PC-3 (cell line): ENCODE data around the gene PDE3B. TPM values are rescaled to one million over a fixed set of nuclear protein-coding genes. Genes with fewer than 3 reads are reported as not detected.

ENCODE experiments used
- ATAC-seq: fragments of 200-7000 bp; cut with Tn5 transposase; 2 replicates; pipeline ENCODE4 v1.9.1; 2020; ENCODE audit warnings: mild to moderate bottlenecking, moderate library complexity
- BruUV-seq: library from RNA; stranded (reverse); fragments of 400-500 nt; replicated peaks from 2 replicates; lab custom pipeline; 2021; lab: Mats Ljungman, UMichigan
- CTCF ChIA-PET: fragments of 300-600 bp; sonication (Branson Sonifier 250); formaldehyde crosslinking; loops from one replicate; lab custom pipeline; 2022; ENCODE audit warnings: antibody characterized with exemption; lab: Charles Lee
- POLR2A ChIA-PET: fragments of 300-600 bp; sonication (Branson Sonifier 250); formaldehyde crosslinking; loops from one replicate; lab custom pipeline; 2022; ENCODE audit warnings: antibody characterized with exemption; ENCODE audit not compliant: unreplicated experiment; lab: Charles Lee
- DNase-seq: peaks from one replicate; pipeline ENCODE4 v3.0.0-alpha.2; 2015
- H2AFZ ChIP-seq: fragments of 300-600 bp; sonication (generic); 2 replicates; pipeline ENCODE4 v1.6.0; 2016; ENCODE audit warnings: antibody characterized with exemption, low read length
- H3F3A ChIP-seq: fragments of 300-600 bp; sonication (generic); one replicate; pipeline ENCODE4 v1.6.0; 2017; ENCODE audit warnings: antibody characterized with exemption, low read length, control low read depth, mild to moderate bottlenecking; ENCODE audit not compliant: unreplicated experiment
- H3K27ac ChIP-seq: fragments of 300-600 bp; sonication (generic); 2 replicates; pipeline ENCODE4 v1.5.1; 2016; ENCODE audit warnings: mild to moderate bottlenecking, low read length
- H3K27me3 ChIP-seq: fragments of 300-600 bp; sonication (generic); 2 replicates; pipeline ENCODE4 v1.6.1; 2016; ENCODE audit warnings: low read length, mixed read lengths
- H3K36me3 ChIP-seq: fragments of 300-600 bp; sonication (generic); 2 replicates; pipeline ENCODE4 v1.6.1; 2016; ENCODE audit warnings: low read depth, mixed run types, low read length, mixed read lengths
- H3K4me1 ChIP-seq: fragments of 300-600 bp; sonication (generic); 2 replicates; pipeline ENCODE4 v1.5.1; 2016; ENCODE audit warnings: low read length; ENCODE audit not compliant: insufficient read depth
- H3K4me2 ChIP-seq: fragments of 300-600 bp; sonication (generic); 2 replicates; pipeline ENCODE4 v1.6.0; 2016; ENCODE audit warnings: low read length
- H3K4me3 ChIP-seq: fragments of 300-600 bp; sonication (generic); 2 replicates; pipeline ENCODE4 v1.5.1; 2016; ENCODE audit warnings: mild to moderate bottlenecking, low read length, mixed read lengths
- H3K79me2 ChIP-seq: fragments of 300-600 bp; sonication (generic); 2 replicates; pipeline ENCODE4 v1.6.1; 2017; ENCODE audit warnings: low read length, mixed read lengths
- H3K9ac ChIP-seq: fragments of 300-600 bp; sonication (generic); 2 replicates; pipeline ENCODE4 v1.6.0; 2016; ENCODE audit warnings: mild to moderate bottlenecking, low read length
- H3K9me2 ChIP-seq: fragments of 300-600 bp; sonication (generic); replicated peaks from 2 replicates; pipeline ENCODE4 v1.6.1; 2016; ENCODE audit warnings: mixed run types, low read length, mixed read lengths
- H3K9me3 ChIP-seq: fragments of 300-600 bp; sonication (generic); 2 replicates; pipeline ENCODE4 v1.6.1; 2016; ENCODE audit warnings: low read length, mixed read lengths
- H4K20me1 ChIP-seq: fragments of 300-600 bp; sonication (generic); 2 replicates; pipeline ENCODE4 v1.6.1; 2016; ENCODE audit warnings: low read length, mixed read lengths
- EZH2 ChIP-seq: fragments of 300-600 bp; sonication (generic); IDR thresholded peaks from one replicate; pipeline ENCODE4 v1.6.1; 2017; ENCODE audit warnings: antibody characterized with exemption, mild to moderate bottlenecking, low read length; ENCODE audit not compliant: unreplicated experiment
- EZH2phosphoT487 ChIP-seq: fragments of 300-600 bp; sonication (generic); IDR thresholded peaks from 2 replicates; pipeline ENCODE4 v1.6.1; 2018; ENCODE audit warnings: mild to moderate bottlenecking, antibody characterized with exemption, low read length, borderline replicate concordance
- intact Hi-C: fragments of 100-400 bp; cut with micrococcal nuclease; formaldehyde crosslinking; loops from 2 replicates; pipeline ENCODE4 v1.9.0; 2023
- total RNA-seq: library from RNA; depleted of rRNA; stranded (reverse); fragments of >200 nt; gene quantifications from 2 replicates; pipeline ENCODE4 v1.2.3, GENCODE V29; 2014
- TF ChIP-seq, protein P1 (sequence below): fragments of 300-600 bp; sonication (generic); conservative IDR thresholded peaks from 2 replicates; pipeline ENCODE4 v1.5.1; 2017; ENCODE audit warnings: antibody characterized with exemption, low read depth, mild to moderate bottlenecking, low read length

Gene PDE3B
- total RNA-seq, 1 experiment from 2014 or later = 0.11 TPM

DNA sequence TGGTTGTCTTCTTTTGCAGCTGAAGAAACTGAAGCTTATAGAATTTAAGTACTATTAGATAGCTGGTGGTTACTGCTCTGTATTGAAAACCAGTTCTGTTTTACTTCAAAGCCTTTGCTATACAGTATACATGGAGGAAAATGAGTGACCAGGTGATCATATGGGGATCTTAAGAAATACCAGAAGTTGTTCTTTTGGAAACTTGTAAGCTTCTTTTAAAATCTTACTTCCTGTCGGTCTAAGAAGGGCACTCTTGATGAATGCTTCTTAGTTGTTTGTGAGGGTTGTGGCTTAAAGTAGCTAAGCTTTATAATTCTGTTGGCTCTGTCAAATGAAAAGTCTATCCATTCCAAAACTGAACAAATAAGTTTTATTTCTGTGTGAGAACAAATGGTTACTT, 55.2 kb downstream of the PDE3B start:
- no peak overlapping the region for H2AFZ ChIP-seq
- no peaks in the 10 kb centered on the region for H3K9me3 ChIP-seq
- BruUV-seq = no TSS peak
- H3K27me3 ChIP-seq = peaks cover 16% of the 10 kb centered on the region; the same call in 1 of the 2 replicates
- DNase-seq = no peak
- no peak overlapping the region for H3K27ac ChIP-seq
- intact Hi-C loops = no loop called here
- no peaks in the 10 kb centered on the region for H3K36me3 ChIP-seq
- ATAC-seq = no peak
- POLR2A ChIA-PET = no interaction called here
- no peaks in the 10 kb centered on the region for H3K9me2 ChIP-seq
- H3K4me3 ChIP-seq = no peak overlapping the region
- no peaks in the 10 kb centered on the region for H3K79me2 ChIP-seq
- H3K9ac ChIP-seq = no peak overlapping the region
- H3K4me2 ChIP-seq = no peak overlapping the region
- CTCF ChIA-PET = no interaction called here
- H3K4me1 ChIP-seq = no peaks in the 10 kb centered on the region
- TF ChIP-seq EZH2 (no peak), EZH2phosphoT487 (no peak)
- TF ChIP-seq, protein P1, sequence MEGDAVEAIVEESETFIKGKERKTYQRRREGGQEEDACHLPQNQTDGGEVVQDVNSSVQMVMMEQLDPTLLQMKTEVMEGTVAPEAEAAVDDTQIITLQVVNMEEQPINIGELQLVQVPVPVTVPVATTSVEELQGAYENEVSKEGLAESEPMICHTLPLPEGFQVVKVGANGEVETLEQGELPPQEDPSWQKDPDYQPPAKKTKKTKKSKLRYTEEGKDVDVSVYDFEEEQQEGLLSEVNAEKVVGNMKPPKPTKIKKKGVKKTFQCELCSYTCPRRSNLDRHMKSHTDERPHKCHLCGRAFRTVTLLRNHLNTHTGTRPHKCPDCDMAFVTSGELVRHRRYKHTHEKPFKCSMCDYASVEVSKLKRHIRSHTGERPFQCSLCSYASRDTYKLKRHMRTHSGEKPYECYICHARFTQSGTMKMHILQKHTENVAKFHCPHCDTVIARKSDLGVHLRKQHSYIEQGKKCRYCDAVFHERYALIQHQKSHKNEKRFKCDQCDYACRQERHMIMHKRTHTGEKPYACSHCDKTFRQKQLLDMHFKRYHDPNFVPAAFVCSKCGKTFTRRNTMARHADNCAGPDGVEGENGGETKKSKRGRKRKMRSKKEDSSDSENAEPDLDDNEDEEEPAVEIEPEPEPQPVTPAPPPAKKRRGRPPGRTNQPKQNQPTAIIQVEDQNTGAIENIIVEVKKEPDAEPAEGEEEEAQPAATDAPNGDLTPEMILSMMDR = no peak
- H4K20me1 ChIP-seq = no peaks in the 10 kb centered on the region
- H3F3A ChIP-seq = no peaks in the 10 kb centered on the region

DNA sequence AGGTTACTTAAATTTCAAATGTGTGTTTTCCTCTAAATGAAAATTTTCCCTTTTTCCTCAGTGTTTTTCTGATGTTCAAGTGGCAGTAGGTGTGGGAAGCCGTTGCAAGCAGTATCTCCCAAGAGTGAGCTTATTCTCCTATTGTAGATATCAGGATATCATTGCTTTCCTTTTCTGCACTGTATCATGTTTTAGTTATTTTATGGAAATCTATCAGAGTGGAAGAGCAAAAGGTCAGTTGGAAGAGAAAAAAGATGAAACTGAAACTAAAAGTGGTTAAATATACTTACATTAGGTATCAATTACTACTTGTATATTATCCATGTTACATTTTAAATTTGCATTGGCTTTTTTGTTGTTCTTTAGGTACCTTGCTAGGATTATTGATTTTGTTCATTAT, 57.0 kb downstream of the PDE3B start:
- no peaks in the 10 kb centered on the region for H4K20me1 ChIP-seq
- H3K36me3 ChIP-seq = no peaks in the 10 kb centered on the region
- intact Hi-C loops = no loop called here
- no peak overlapping the region for H2AFZ ChIP-seq
- H3K4me1 ChIP-seq = no peaks in the 10 kb centered on the region
- ChIA-PET CTCF (no interaction called here), POLR2A (no interaction called here)
- BruUV-seq = no TSS peak
- TF ChIP-seq EZH2phosphoT487 (no peak), EZH2 (no peak)
- no peak overlapping the region for H3K4me3 ChIP-seq
- DNase-seq = no peak
- ATAC-seq = no peak
- no peaks in the 10 kb centered on the region for H3K79me2 ChIP-seq
- H3K27me3 ChIP-seq = peaks cover 16% of the 10 kb centered on the region; the same call in 1 of the 2 replicates
- no peak overlapping the region for H3K9ac ChIP-seq
- H3F3A ChIP-seq = no peaks in the 10 kb centered on the region
- H3K4me2 ChIP-seq = no peak overlapping the region
- no peaks in the 10 kb centered on the region for H3K9me2 ChIP-seq
- H3K27ac ChIP-seq = no peak overlapping the region
- H3K9me3 ChIP-seq = no peaks in the 10 kb centered on the region

DNA sequence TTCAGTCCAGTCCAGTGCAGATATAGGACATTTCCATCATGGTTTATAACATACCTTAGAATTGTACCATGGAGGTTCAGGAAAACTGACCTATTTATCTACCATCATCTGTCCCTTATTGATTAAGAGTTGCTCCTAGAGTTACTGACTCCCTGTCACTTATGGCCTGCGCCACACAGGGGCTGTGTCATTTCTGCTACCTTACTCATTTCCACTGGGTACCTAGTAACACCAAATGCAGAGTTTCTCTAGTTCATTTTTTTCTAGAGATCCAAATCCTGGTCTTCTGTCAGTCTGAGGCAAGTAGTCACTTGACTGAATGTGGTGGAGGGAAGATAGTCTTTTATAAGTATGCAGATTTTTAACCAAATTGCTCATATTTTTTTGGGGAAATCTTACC, 59.2 kb downstream of the PDE3B start:
- ATAC-seq (no peak), DNase-seq (no peak)
- ChIA-PET CTCF (no interaction called here), POLR2A (no interaction called here)
- no peaks in the 10 kb centered on the region for H4K20me1 ChIP-seq
- BruUV-seq = no TSS peak
- H3K36me3 ChIP-seq = no peaks in the 10 kb centered on the region
- no peak overlapping the region for H3K4me3 ChIP-seq
- H2AFZ ChIP-seq = no peak overlapping the region
- no peaks in the 10 kb centered on the region for H3K79me2 ChIP-seq
- intact Hi-C loops = no loop called here
- H3K9ac ChIP-seq = no peak overlapping the region
- H3K9me3 ChIP-seq = no peaks in the 10 kb centered on the region
- TF ChIP-seq EZH2 = no peak
- TF ChIP-seq, protein P1 = no peak
- TF ChIP-seq EZH2phosphoT487 = no peak
- no peak overlapping the region for H3K27ac ChIP-seq
- H3K27me3 ChIP-seq = peaks cover 16% of the 10 kb centered on the region; the same call in 1 of the 2 replicates
- H3K4me1 ChIP-seq = no peaks in the 10 kb centered on the region
- H3K9me2 ChIP-seq = no peaks in the 10 kb centered on the region
- H3K4me2 ChIP-seq = no peak overlapping the region
- no peaks in the 10 kb centered on the region for H3F3A ChIP-seq
